HG03575 (cell line): ENCODE measurements around the gene INSYN2B.
"Not testable (repeated sequence)": the region's sequence is repeated elsewhere in the genome, so short reads cannot be mapped to it uniquely, and the experiment has no call there.

Source experiments
- ATAC-seq: cut with Tn5 transposase; IDR thresholded peaks from one replicate; pipeline ENCODE4 v1.9.1; 2021; ENCODE audit not compliant: unreplicated experiment, insufficient number of reproducible peaks, low FRiP score; ENCODE audit errors: extremely low read depth

Gene INSYN2B

DNA sequence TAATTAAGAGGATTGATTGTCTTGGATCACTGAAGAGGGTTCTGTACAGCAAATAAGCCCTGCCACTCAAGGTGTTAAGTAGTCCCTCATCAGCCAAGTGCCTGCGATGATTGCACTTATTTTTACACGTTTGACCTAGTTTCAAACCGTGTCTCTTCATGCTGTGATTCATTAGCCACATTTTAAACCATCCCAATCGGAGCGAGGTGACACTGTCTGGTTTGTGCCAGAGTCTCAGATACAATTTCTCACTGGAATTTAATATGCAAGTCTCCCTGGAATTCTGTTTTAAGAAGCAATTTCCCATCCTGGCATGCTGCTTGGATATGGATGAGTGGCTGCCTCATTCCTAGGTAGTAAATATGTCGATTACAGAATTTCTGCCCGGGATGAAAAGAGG lies 1.6 kb downstream of the INSYN2B start:
- ATAC-seq = no peak

GRCh38 chr5:169974121-169974770 lies 6.0 kb downstream of the INSYN2B start:
- ATAC-seq = no peak

DNA sequence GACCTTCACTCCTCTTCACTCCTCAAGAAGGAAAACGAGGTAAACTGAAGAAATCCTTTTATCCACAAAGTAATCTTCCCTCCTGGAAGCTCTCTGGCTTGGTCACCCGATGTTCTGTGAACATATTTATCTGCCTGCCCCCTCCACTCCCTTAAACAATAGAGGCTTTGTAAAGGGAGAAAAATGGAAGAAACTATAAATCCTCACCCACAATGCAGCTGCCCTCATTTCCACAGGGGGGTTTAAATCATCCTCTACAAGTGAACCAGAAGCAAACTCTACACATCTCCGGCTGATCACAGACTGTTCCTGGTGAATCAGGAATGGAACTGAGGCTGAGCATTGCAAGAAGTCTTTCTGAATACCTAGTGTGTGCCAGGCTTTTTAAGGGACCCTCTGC lies 7.2 kb downstream of the INSYN2B start:
- no peak for ATAC-seq

GRCh38 chr5:169971780-169972179 lies 8.5 kb downstream of the INSYN2B start:
- no peak for ATAC-seq

DNA sequence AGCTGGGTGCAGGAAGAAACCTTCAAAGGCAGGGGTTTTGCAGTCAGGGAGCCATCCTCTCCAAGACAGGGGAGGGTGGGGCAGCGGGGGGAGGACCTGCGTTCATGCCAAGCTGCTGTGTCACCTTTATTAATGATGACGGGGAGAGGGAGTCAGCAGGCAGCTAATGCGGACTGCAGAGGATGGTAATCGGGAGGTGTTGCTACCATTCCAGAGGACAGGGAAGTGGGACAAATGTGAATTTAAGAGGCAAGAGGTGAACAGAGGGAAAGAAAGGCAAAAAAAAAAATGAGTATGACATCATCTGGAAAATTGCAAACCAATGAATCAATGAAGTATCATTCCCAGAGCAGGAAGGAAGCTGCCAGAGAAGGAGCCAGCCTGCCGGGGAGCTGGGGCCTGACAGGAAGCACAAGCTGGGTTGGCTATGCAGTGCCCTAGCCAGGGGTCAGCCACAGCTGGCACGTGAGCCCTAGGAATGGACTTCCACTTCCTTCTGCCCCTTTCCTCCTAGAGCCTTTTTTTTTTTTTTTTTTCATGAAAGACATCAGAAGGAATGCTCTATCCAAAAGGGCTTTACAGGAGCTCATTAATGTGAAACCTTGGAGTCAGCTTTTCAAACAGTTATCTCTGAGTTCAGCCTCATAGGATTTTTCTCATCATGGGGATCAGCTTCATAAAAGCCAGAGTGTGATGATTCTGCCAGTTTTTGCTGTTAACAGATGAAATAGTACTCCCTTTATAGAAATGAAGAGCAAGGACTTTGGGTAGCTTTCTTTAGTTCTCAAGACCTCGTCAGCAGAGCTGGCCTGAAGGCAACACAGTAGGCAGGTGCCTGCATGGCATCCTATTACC lies 9.2 kb downstream of the INSYN2B start:
- ATAC-seq = no peak

DNA sequence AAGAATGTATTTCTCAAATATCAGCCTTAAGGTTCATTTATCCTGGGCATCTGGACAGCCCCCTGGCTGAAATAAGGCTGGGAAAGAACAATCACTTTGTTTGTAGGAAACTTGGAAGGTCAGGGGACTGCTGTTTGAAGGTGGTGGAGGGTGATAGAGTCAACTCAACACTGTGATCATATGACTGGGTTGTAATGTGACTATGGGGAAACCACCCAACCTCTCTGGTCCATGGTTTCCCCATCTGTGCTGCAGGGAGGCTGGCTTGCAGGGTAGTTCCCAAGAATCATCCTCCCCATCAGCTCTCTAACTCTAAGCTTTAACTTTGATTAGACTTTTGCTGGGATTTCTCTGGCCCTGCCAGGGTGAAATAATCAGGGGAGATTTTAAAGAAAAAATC lies 10.0 kb downstream of the INSYN2B start:
- ATAC-seq = no peak

- no peak for ATAC-seq
These were observed 16.0 kb downstream of the INSYN2B start for GRCh38 chr5:169964246-169964645.

- ATAC-seq = no peak
These were observed 19.6 kb downstream of the INSYN2B start for GRCh38 chr5:169960659-169961058.

GRCh38 chr5:169958278-169958677 lies 22.0 kb downstream of the INSYN2B start:
- no peak for ATAC-seq

DNA sequence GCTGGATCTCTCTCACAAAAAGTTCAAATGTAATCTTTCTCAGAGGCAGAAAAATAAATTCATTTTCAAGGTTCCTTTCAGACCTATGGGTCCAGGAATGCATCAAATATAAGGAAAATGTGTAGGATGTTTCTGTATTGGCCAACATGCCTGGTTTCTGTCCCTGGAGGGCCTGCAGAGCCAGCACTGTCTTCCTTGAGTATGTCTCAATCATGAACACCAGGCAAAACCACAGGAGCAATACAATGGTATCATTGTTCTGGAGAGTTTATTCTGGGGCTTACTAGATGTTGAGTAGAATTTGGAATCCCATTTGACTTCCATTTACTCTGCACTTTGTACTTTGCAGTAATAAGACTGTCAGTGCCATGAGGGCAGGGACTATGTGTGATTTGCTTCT lies 23.5 kb downstream of the INSYN2B start:
- no peak for ATAC-seq

DNA sequence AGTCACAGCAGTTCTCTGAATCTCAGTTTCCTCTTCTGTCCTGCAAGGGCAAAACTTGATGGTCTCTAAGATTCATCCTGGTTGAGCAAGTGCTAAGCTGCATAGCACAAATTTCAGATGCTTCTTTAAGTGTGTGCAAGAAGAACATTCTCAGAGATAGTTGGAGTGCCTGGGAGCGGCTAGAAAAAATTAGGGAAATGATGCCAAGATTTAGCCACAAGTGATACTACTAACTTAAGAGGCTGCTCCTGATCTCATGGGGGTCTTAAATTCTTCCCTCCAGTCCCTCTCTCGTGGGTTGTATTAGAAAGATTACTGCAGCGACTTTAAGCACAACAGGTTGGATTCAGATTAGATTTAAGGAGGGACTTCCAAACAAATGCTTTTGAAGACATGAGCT lies 24.2 kb downstream of the INSYN2B start:
- ATAC-seq = no peak

DNA sequence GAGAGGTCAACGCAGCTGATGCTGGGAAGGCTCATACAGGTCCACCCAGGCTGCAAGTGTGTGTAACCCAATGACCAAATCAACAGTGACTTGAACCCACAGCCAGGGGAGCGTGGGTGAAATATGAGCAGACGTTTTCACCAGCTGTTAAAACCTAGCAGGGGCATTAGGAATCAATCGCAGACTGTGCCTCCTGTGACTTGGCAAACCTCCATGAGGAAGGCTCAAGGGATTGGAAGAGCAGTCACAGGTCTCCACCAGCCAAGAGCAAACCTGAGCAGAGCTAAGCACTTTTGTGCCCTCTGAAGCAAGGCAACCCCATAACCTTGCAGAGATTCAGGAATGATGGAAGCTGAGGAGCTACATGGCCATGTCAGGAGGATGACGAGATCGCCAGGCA lies 25.5 kb downstream of the INSYN2B start:
- no peak for ATAC-seq

DNA sequence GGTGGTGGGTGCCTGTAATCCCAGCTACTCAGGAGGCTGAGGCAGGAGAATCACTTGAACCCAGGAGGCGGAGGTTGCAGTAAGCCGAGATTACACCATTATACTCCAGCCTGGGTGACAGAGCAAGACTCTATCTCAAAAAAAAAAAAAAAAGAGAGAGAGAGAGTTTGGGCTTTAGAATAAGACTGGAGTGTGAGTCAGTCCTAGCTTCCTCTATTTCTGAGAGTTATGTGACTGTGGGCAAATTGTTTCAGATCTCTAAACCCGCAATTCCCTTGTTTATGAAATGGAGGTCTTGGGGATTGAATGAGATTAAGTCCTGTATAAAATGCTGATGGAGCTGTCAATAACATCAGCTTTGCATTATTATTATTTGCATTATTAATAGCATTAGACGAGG lies 27.1 kb downstream of the INSYN2B start:
- not testable (repeated sequence) for ATAC-seq

GRCh38 chr5:169950333-169950732 lies 30.0 kb downstream of the INSYN2B start:
- no peak for ATAC-seq

GRCh38 chr5:169946743-169947295 lies 33.5 kb downstream of the INSYN2B start:
- ATAC-seq = no peak

DNA sequence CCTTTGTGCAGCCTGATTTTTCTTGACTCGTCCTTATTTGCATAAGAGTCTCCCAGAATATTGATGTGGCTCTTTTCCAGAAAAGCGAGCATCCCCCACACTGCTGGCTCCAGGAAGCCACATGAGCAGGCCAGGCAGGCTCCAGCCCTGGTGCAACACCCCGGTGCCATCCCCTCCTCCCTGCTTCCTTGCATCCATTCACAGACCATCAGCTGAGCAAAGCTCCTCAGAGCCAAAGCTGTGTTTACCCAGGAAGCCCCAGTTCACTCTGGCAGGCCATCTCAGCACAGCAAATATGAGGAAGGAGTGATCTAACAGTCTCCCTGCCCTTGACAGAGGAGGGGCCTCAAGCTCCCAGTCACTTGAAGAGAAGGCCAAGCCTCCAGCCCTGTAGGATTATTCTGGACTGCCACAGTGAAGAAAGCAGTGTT lies 34.4 kb downstream of the INSYN2B start:
- ATAC-seq = no peak

GRCh38 chr5:169944922-169945680 lies 35.2 kb downstream of the INSYN2B start:
- ATAC-seq = no peak

DNA sequence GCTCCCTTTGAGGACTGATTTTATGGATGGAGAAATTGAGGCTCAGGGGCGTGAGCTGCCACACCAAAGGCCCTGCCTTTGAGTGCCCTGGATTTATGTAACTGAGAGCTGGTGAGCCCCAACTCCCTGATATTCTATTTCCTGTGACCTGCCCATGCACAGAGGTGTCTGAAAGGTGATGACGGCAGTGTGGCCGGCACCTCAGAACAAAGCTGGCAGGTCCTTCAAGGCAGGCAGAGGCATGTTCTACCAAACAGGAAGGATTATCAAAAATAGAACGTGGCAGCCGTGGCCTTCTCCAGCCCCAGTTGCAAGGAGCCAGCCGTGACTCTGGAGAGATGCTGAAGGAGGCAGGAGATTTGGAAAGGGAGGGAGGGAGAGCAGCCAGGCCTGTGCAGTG lies 36.2 kb downstream of the INSYN2B start:
- no peak for ATAC-seq

- no peak for ATAC-seq
These were observed 37.3 kb downstream of the INSYN2B start for GRCh38 chr5:169943026-169943425.

- no peak for ATAC-seq
These were observed 38.1 kb downstream of the INSYN2B start for GRCh38 chr5:169942181-169942580.
